ENCODE data around the gene CDCA8.
"Not testable (repeated sequence)": the region's sequence is repeated elsewhere in the genome, so short reads cannot be mapped to it uniquely, and the experiment has no call there.

CDCA8 gene

DNA sequence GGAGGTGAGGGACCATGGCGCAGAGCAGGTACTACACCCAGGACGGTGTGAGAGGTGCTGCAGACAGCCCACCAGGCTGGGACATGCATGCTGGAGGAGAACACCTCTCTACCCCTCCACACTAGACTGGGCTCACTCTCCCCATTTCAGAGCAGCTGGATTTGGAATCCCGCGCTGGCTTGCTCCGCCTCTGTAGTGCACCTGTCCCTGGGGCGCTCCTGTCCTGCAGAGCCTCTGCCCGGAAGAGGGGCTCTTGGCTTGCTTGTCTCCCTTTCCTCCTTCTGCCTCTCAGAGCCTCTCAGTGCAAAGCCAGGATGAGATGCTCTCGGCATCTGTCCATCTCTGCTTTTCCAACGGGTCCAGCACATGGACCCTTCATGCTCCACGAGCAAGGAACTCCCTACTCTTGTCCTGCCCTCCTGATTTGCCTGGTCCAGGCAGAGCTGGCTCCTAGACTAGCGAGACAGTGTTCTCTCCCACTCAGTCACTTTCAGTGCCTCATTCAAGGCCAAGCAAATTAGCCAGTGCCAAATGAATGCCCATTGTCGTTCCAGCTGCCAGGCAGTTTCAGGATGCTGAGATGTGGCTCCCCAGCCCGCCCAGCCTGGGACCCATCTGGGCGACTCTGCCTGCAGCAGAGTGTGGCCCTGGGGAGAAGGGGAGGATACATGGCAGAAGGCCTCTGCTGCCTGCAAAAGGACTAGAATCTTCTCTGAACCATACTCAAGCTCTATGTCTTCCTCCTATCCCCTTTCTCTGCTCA, 33.7 kb downstream of the CDCA8 start:
- Mint-ChIP-seq H3K4me3 (no peak overlapping the region), H3K9me3 (no peaks in the 10 kb centered on the region)
- DNase-seq (ENCODE audit: low spot score in 2 of 2) = no peak

DNA sequence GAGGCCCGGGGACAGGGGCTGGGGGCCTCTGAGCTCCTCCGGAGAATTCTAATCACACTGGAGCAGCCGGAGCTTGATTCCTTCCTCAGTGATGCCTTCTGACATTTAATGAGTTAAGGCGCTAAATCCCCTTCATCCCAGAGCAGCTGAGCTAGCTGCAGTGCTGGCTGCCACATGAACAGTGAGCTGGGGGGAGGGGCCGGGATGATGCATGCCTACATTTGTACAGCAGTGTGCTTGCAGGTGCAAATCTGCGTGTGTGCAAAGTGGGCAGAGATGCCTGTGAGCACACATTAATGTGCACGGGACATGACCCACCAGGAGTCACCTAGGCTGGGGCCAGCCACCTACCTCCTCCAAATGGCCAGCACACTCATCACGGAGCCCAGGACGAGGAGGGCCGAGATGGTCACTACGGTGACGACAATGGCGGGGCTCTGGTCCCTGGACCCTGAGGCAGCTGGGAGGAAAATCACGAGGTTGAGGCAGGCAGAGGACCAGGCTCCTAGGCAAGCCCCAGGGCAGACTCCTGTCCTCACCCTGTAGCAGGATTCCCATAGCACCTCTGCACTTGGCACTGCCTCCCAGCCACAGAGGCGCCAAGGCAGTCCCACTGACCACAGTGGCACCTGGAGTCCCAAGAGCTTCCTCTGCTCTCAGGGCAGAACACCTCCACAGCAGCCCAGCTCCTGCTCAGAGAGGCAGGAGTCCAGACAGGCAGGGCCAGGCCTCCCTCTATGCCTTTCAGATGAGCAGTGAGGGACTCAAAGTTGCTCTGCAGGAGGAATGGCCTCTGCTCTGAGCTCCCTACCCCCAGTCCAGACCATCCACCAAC, 34.7 kb downstream of the CDCA8 start:
- Mint-ChIP-seq H3K27ac (no peak overlapping the region), H3K4me3 (no peak overlapping the region), H3K4me1 (no peaks in the 10 kb centered on the region), H3K9me3 (no peaks in the 10 kb centered on the region), H3K36me3 (no peaks in the 10 kb centered on the region), H3K27me3 (peaks cover 22% of the 10 kb centered on the region)
- ATAC-seq (ENCODE audit: low read depth) (no peak), DNase-seq (ENCODE audit: low spot score in 2 of 2) (no peak)

More for the DNA sequence above, 33.7 kb downstream of the CDCA8 start:
- Mint-ChIP-seq H3K27me3 (peaks cover 22% of the 10 kb centered on the region), H3K27ac (no peak overlapping the region), H3K36me3 (no peaks in the 10 kb centered on the region), H3K4me1 (no peaks in the 10 kb centered on the region)
- ATAC-seq (ENCODE audit: low read depth) = no peak

DNA sequence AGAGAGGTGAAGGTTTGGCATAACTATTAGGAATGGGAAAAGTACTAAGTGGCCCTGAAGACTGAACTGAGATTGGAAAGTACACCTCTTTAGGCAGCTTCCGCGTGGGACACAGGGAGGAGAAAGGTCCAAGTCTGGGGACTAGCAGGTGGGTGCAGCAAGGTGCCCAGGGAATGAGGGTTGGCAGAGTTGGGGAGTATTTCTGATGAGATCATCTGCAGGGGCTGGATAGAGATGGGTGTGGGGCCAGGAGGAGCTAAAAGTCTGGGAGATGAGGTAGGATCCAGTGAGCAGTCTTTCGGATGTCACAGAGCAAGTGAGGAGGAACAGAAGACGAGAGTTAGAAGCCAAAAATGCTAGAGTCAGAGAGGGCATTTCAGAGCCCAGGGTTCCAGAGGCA, 36.1 kb downstream of the CDCA8 start:
- Mint-ChIP-seq H3K4me3 (no peak overlapping the region), H3K9me3 (no peaks in the 10 kb centered on the region), H3K36me3 (no peaks in the 10 kb centered on the region), H3K4me1 (no peaks in the 10 kb centered on the region), H3K27ac (no peak overlapping the region), H3K27me3 (peaks cover 27% of the 10 kb centered on the region)
- ATAC-seq (ENCODE audit: low read depth) = no peak
- no peak for DNase-seq (ENCODE audit: low spot score in 2 of 2)

DNA sequence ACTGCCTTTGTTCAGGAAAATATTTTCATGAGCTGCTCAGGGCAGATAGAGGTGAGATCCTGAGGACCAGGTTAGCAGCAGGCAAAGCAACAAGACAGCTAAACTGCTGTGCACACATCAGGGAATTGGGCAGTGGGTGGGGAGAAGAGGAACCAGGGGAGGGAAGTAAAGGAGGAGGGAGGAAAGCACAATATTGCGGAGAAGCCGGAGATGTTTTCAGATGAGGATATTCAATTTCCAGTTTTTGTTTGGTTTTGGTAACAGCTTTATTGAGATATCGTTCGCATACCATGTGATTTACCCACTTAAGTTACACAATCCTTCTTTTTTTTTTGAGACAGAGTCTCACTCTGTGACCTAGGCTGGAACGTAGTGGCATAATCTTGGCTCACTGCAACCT, 38.1 kb downstream of the CDCA8 start:
- ATAC-seq (ENCODE audit: low read depth) = no peak
- Mint-ChIP-seq H3K4me1 (no peaks in the 10 kb centered on the region), H3K36me3 (peaks cover 5% of the 10 kb centered on the region), H3K4me3 (no peak overlapping the region), H3K27ac (no peak overlapping the region), H3K9me3 (no peaks in the 10 kb centered on the region), H3K27me3 (peaks cover 26% of the 10 kb centered on the region)
- no peak for DNase-seq (ENCODE audit: low spot score in 2 of 2)

GRCh38 chr1:37731312-37732019, 39.1 kb downstream of the CDCA8 start:
- Mint-ChIP-seq H3K9me3 (no peaks in the 10 kb centered on the region), H3K36me3 (peaks cover 5% of the 10 kb centered on the region), H3K4me1 (no peaks in the 10 kb centered on the region), H3K4me3 (no peak overlapping the region), H3K27ac (no peak overlapping the region), H3K27me3 (peaks cover 21% of the 10 kb centered on the region)
- ATAC-seq (ENCODE audit: low read depth) (no peak), DNase-seq (ENCODE audit: low spot score in 2 of 2) (no peak)

- Mint-ChIP-seq H3K27ac (no peak overlapping the region), H3K9me3 (peaks cover 2% of the 10 kb centered on the region), H3K36me3 (peaks cover 5% of the 10 kb centered on the region), H3K4me3 (no peak overlapping the region), H3K27me3 (peaks cover 23% of the 10 kb centered on the region), H3K4me1 (no peaks in the 10 kb centered on the region)
- no peak for DNase-seq (ENCODE audit: low spot score in 2 of 2)
- no peak for ATAC-seq (ENCODE audit: low read depth)
Observed at GRCh38 chr1:37732111-37732780, 39.9 kb downstream of the CDCA8 start.

DNA sequence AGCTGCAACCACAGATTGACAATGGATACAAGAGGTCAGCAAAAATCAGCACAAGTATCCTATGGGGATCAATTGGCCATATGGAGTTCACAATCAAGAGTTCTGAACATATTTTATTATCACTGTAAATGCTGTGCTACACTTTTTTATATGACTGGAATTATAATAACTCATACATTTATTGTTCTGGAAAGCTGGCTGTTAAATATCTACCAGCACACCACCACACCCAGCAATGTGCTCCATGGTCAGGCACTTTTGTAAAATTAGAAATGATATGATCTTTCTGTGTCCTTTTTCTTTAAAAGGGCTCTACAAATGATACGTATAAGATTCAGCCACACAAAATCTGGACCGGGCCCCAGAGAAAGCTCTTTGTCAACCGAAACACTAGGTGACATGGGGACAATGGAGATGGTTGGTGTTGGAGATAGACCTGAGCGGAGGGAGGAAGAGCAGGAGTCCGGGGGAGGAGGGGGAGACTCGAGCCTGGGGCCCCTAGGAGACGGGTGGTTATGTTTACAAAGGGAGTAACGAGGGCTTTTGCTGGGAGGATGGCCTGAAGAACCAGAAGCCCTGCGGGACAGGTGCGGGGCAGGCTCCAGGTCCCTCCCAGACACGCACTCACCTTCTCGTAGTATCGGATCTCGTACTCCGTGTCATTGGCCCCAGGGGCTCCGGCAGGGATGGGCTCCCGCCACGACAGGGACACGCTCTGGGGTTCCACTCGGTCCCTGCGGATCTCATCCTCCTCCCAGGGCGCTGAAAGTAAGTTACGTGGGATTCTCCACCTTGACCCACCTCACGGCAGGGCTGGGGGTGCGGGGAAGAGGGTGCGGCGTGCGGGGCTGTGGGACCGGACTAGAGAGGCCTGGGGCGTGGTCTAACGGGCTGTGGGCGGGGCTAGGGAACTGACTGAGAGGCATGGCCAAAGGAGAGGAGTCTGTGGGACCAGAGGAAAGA, 42.6 kb downstream of the CDCA8 start:
- H3K27ac Mint-ChIP-seq = no peak overlapping the region

DNA sequence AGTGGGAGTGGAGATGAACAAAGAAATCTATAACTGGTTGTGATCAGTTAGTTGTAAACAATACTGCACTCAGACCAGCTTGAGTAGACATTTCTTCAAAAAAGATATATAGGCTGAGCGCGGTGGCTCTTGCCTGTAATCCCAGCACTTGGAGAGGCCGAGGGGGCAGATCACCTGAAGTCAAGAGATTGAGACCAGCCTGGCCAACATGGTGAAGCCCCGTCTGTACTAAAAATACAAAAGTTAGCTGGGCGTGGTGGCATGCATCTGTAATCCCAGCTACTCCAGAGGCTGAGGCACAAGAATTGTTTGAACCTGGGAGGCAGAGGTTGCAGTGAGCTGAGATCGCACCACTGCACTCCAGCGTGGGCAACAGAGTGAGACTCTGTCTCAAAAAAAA, 45.7 kb downstream of the CDCA8 start:
- not testable (repeated sequence) for H3K27ac Mint-ChIP-seq; DNase-seq (ENCODE audit: low spot score in 2 of 2); ATAC-seq (ENCODE audit: low read depth); H3K36me3 Mint-ChIP-seq; H3K4me3 Mint-ChIP-seq; H3K4me1 Mint-ChIP-seq; H3K9me3 Mint-ChIP-seq
- peaks cover 19% of the 10 kb centered on the region for H3K27me3 Mint-ChIP-seq

More for the DNA sequence above, 42.6 kb downstream of the CDCA8 start:
- no peak for ATAC-seq (ENCODE audit: low read depth)
- Mint-ChIP-seq H3K9me3 (peaks cover 2% of the 10 kb centered on the region), H3K4me1 (no peaks in the 10 kb centered on the region), H3K27me3 (peaks cover 15% of the 10 kb centered on the region), H3K36me3 (peaks cover 5% of the 10 kb centered on the region), H3K4me3 (no peak overlapping the region)
- DNase-seq (ENCODE audit: low spot score in 2 of 2) = no peak

DNA sequence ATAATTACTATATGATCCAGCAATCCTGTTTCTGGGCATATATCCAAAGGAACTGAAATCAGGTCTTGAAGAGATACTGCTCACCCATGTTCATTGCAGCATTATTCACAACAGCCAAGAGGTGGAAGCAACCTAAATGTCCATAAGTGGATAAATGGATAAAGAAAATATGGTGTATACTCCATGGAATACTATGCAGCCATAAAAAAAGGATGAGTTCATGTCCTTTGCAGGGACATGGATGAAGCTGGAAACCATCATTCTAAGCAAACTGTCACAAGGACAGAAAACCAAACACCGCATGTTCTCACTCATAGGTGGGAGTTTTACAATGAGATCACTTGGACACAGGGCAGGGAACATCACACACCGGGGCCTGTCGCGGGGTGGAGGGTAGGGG, 46.3 kb downstream of the CDCA8 start:
- H3K27me3 Mint-ChIP-seq = peaks cover 17% of the 10 kb centered on the region
- not testable (repeated sequence) for H3K4me1 Mint-ChIP-seq; H3K27ac Mint-ChIP-seq; H3K9me3 Mint-ChIP-seq; H3K36me3 Mint-ChIP-seq; H3K4me3 Mint-ChIP-seq; ATAC-seq (ENCODE audit: low read depth); DNase-seq (ENCODE audit: low spot score in 2 of 2)

DNA sequence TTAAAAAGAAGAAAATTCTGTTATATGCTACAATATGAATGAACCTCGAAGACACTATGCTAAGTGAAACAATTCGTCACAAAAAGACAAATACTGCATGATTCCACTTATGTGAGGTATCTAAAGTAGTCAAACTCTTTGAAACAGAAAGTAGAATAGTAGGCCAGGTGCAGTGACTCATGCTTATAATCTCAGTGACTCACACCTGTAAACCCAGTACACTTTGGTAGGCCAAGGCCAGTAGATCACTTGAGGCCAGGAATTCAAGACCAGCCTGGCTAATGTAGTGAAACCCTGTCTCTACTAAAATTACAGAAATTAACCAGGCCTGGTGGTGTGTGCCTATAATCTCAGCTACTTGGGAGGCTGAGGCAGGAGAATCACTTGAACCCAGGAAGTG, 46.9 kb downstream of the CDCA8 start:
- H3K27me3 Mint-ChIP-seq = peaks cover 14% of the 10 kb centered on the region
- no peak for ATAC-seq (ENCODE audit: low read depth)
- H3K27ac Mint-ChIP-seq = no peak overlapping the region
- H3K4me3 Mint-ChIP-seq = no peak overlapping the region
- H3K9me3 Mint-ChIP-seq = peaks cover 2% of the 10 kb centered on the region
- H3K36me3 Mint-ChIP-seq = peaks cover 1% of the 10 kb centered on the region
- no peaks in the 10 kb centered on the region for H3K4me1 Mint-ChIP-seq
- DNase-seq (ENCODE audit: low spot score in 2 of 2) = no peak

GRCh38 chr1:37741130-37741529, 48.8 kb downstream of the CDCA8 start:
- ATAC-seq (ENCODE audit: low read depth) (no peak), DNase-seq (ENCODE audit: low spot score in 2 of 2) (no peak)
- H3K9me3 Mint-ChIP-seq = peaks cover 4% of the 10 kb centered on the region
- peaks cover 1% of the 10 kb centered on the region for H3K36me3 Mint-ChIP-seq
- H3K4me1 Mint-ChIP-seq = no peaks in the 10 kb centered on the region
- peaks cover 15% of the 10 kb centered on the region for H3K27me3 Mint-ChIP-seq
- H3K4me3 Mint-ChIP-seq = no peak overlapping the region
- no peak overlapping the region for H3K27ac Mint-ChIP-seq

- Mint-ChIP-seq H3K27me3 (peaks cover 17% of the 10 kb centered on the region), H3K4me1 (no peaks in the 10 kb centered on the region), H3K27ac (no peak overlapping the region), H3K4me3 (no peak overlapping the region), H3K36me3 (peaks cover 3% of the 10 kb centered on the region), H3K9me3 (peaks cover 5% of the 10 kb centered on the region)
- DNase-seq (ENCODE audit: low spot score in 2 of 2) (no peak), ATAC-seq (ENCODE audit: low read depth) (no peak)
Observed at GRCh38 chr1:37741662-37742061, 49.3 kb downstream of the CDCA8 start.

DNA sequence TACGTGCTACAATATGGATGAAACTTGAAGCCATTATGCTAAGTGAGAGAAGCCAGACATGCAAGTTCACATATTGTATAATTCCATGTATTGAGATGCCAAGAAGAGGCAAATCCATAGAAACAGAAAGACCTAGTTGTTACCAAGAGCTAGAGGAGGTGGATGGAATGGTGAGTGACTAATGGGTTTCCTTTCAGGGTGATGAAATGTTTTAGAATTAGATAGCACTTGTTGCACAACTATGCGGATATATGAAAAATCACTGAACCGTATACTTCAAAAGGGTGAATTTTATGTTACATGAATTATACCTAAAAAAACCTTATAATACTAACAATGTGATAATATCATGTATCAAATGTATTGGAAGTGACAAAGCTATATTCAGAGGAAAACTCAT, 54.5 kb downstream of the CDCA8 start:
- DNase-seq (ENCODE audit: low spot score in 2 of 2) (no peak), ATAC-seq (ENCODE audit: low read depth) (no peak)
- Mint-ChIP-seq H3K27me3 (peaks cover 12% of the 10 kb centered on the region), H3K36me3 (peaks cover 3% of the 10 kb centered on the region), H3K4me3 (no peak overlapping the region), H3K4me1 (no peaks in the 10 kb centered on the region), H3K9me3 (peaks cover 4% of the 10 kb centered on the region), H3K27ac (no peak overlapping the region)

All from memory B cell (primary cell).